Measurements from ENCODE around the gene KRTAP3-2.

The KRTAP3-2 gene

GRCh38 chr17:41009301-41009760, 9.6 kb upstream of the KRTAP3-2 start:
- no peaks in the 10 kb centered on the region for H3K9me3 ChIP-seq (ENCODE audit: control insufficient read depth, insufficient read depth, low read depth, low read length)
- no peaks in the 10 kb centered on the region for H3K27me3 ChIP-seq (ENCODE audit: control insufficient read depth, insufficient read depth, low read length)
- H3K4me1 ChIP-seq (ENCODE audit: control insufficient read depth, insufficient read depth, low read length): peaks cover 16% of the 10 kb centered on the region
- H3K27ac ChIP-seq (ENCODE audit: low read depth, low read length): no peak overlapping the region
- no peaks in the 10 kb centered on the region for H3K36me3 ChIP-seq (ENCODE audit: control insufficient read depth, insufficient read depth, low read length)
- no peak overlapping the region for H3K4me3 ChIP-seq (ENCODE audit: low read depth, low read length)
- H3K9ac ChIP-seq (ENCODE audit: low read length): no peak overlapping the region

GRCh38 chr17:41008811-41009210, 9.1 kb upstream of the KRTAP3-2 start, which contains the start of gene KRTAP3-1:
KRTAP3-1 (minus strand) TSS chr17:41009128; CDS start chr17:41009074, 54 bp downstream.
- H3K36me3 ChIP-seq (ENCODE audit: control insufficient read depth, insufficient read depth, low read length): no peaks in the 10 kb centered on the region
- H3K4me3 ChIP-seq (ENCODE audit: low read depth, low read length): no peak within 1 kb of the TSS
- H3K27ac ChIP-seq (ENCODE audit: low read depth, low read length): no peak within 1 kb of the TSS
- H3K9ac ChIP-seq (ENCODE audit: low read length): no peak within 1 kb of the TSS
- H3K9me3 ChIP-seq (ENCODE audit: control insufficient read depth, insufficient read depth, low read depth, low read length): no peaks in the 10 kb centered on the region
- peaks cover 16% of the 10 kb centered on the region for H3K4me1 ChIP-seq (ENCODE audit: control insufficient read depth, insufficient read depth, low read length)
- H3K27me3 ChIP-seq (ENCODE audit: control insufficient read depth, insufficient read depth, low read length): no peaks in the 10 kb centered on the region

GRCh38 chr17:41004397-41004796, 4.7 kb upstream of the KRTAP3-2 start:
- no peaks in the 10 kb centered on the region for H3K9me3 ChIP-seq (ENCODE audit: control insufficient read depth, insufficient read depth, low read depth, low read length)

GRCh38 chr17:41003926-41004325, 4.2 kb upstream of the KRTAP3-2 start:
- Histone ChIP-seq H3K27ac (ENCODE audit: low read depth, low read length) (no peak overlapping the region), H3K9me3 (ENCODE audit: control insufficient read depth, insufficient read depth, low read depth, low read length) (no peaks in the 10 kb centered on the region), H3K4me1 (ENCODE audit: control insufficient read depth, insufficient read depth, low read length) (peaks cover 4% of the 10 kb centered on the region), H3K4me3 (ENCODE audit: low read depth, low read length) (no peak overlapping the region), H3K36me3 (ENCODE audit: control insufficient read depth, insufficient read depth, low read length) (no peaks in the 10 kb centered on the region), H3K9ac (ENCODE audit: low read length) (no peak overlapping the region), H3K27me3 (ENCODE audit: control insufficient read depth, insufficient read depth, low read length) (no peaks in the 10 kb centered on the region)

More at GRCh38 chr17:41004397-41004796, 4.7 kb upstream of the KRTAP3-2 start:
- Histone ChIP-seq H3K27me3 (ENCODE audit: control insufficient read depth, insufficient read depth, low read length) (no peaks in the 10 kb centered on the region), H3K9ac (ENCODE audit: low read length) (no peak overlapping the region), H3K36me3 (ENCODE audit: control insufficient read depth, insufficient read depth, low read length) (no peaks in the 10 kb centered on the region), H3K4me3 (ENCODE audit: low read depth, low read length) (no peak overlapping the region), H3K4me1 (ENCODE audit: control insufficient read depth, insufficient read depth, low read length) (peaks cover 9% of the 10 kb centered on the region), H3K27ac (ENCODE audit: low read depth, low read length) (no peak overlapping the region)

GRCh38 chr17:41002814-41003213, 3.1 kb upstream of the KRTAP3-2 start:
- no peaks in the 10 kb centered on the region for H3K9me3 ChIP-seq (ENCODE audit: control insufficient read depth, insufficient read depth, low read depth, low read length)
- H3K27ac ChIP-seq (ENCODE audit: low read depth, low read length): no peak overlapping the region

GRCh38 chr17:41001795-41002194, 2.1 kb upstream of the KRTAP3-2 start:
- Histone ChIP-seq H3K9ac (ENCODE audit: low read length) (no peak overlapping the region), H3K27me3 (ENCODE audit: control insufficient read depth, insufficient read depth, low read length) (no peaks in the 10 kb centered on the region), H3K9me3 (ENCODE audit: control insufficient read depth, insufficient read depth, low read depth, low read length) (no peaks in the 10 kb centered on the region), H3K4me1 (ENCODE audit: control insufficient read depth, insufficient read depth, low read length) (no peaks in the 10 kb centered on the region), H3K27ac (ENCODE audit: low read depth, low read length) (no peak overlapping the region), H3K36me3 (ENCODE audit: control insufficient read depth, insufficient read depth, low read length) (no peaks in the 10 kb centered on the region), H3K4me3 (ENCODE audit: low read depth, low read length) (no peak overlapping the region)

More at GRCh38 chr17:41002814-41003213, 3.1 kb upstream of the KRTAP3-2 start:
- Histone ChIP-seq H3K4me1 (ENCODE audit: control insufficient read depth, insufficient read depth, low read length) (no peaks in the 10 kb centered on the region), H3K4me3 (ENCODE audit: low read depth, low read length) (no peak overlapping the region), H3K27me3 (ENCODE audit: control insufficient read depth, insufficient read depth, low read length) (no peaks in the 10 kb centered on the region), H3K9ac (ENCODE audit: low read length) (no peak overlapping the region), H3K36me3 (ENCODE audit: control insufficient read depth, insufficient read depth, low read length) (no peaks in the 10 kb centered on the region)

GRCh38 chr17:40997361-40997760, 2.3 kb downstream of the KRTAP3-2 start:
- Histone ChIP-seq H3K27me3 (ENCODE audit: control insufficient read depth, insufficient read depth, low read length) (no peaks in the 10 kb centered on the region), H3K4me3 (ENCODE audit: low read depth, low read length) (no peak overlapping the region), H3K9me3 (ENCODE audit: control insufficient read depth, insufficient read depth, low read depth, low read length) (no peaks in the 10 kb centered on the region), H3K4me1 (ENCODE audit: control insufficient read depth, insufficient read depth, low read length) (no peaks in the 10 kb centered on the region; the same call in 1 of the 2 replicates), H3K9ac (ENCODE audit: low read length) (no peak overlapping the region), H3K27ac (ENCODE audit: low read depth, low read length) (no peak overlapping the region), H3K36me3 (ENCODE audit: control insufficient read depth, insufficient read depth, low read length) (no peaks in the 10 kb centered on the region)

GRCh38 chr17:40996829-40997228, 2.9 kb downstream of the KRTAP3-2 start:
- H3K36me3 ChIP-seq (ENCODE audit: control insufficient read depth, insufficient read depth, low read length): no peaks in the 10 kb centered on the region
- H3K9me3 ChIP-seq (ENCODE audit: control insufficient read depth, insufficient read depth, low read depth, low read length): no peaks in the 10 kb centered on the region
- H3K27me3 ChIP-seq (ENCODE audit: control insufficient read depth, insufficient read depth, low read length): no peaks in the 10 kb centered on the region
- H3K9ac ChIP-seq (ENCODE audit: low read length): no peak overlapping the region
- no peak overlapping the region for H3K4me3 ChIP-seq (ENCODE audit: low read depth, low read length)
- H3K27ac ChIP-seq (ENCODE audit: low read depth, low read length): no peak overlapping the region
- no peaks in the 10 kb centered on the region; the same call in 1 of the 2 replicates for H3K4me1 ChIP-seq (ENCODE audit: control insufficient read depth, insufficient read depth, low read length)

- H3K36me3 ChIP-seq (ENCODE audit: control insufficient read depth, insufficient read depth, low read length): no peaks in the 10 kb centered on the region
- no peak overlapping the region for H3K4me3 ChIP-seq (ENCODE audit: low read depth, low read length)
- H3K9ac ChIP-seq (ENCODE audit: low read length): no peak overlapping the region
- no peaks in the 10 kb centered on the region for H3K27me3 ChIP-seq (ENCODE audit: control insufficient read depth, insufficient read depth, low read length)
- no peak overlapping the region for H3K27ac ChIP-seq (ENCODE audit: low read depth, low read length)
- no peaks in the 10 kb centered on the region; the same call in 1 of the 2 replicates for H3K4me1 ChIP-seq (ENCODE audit: control insufficient read depth, insufficient read depth, low read length)
- no peaks in the 10 kb centered on the region for H3K9me3 ChIP-seq (ENCODE audit: control insufficient read depth, insufficient read depth, low read depth, low read length)
Observed at GRCh38 chr17:40995116-40995515, 4.6 kb downstream of the KRTAP3-2 start.

- H3K9me3 ChIP-seq (ENCODE audit: control insufficient read depth, insufficient read depth, low read depth, low read length): no peaks in the 10 kb centered on the region
- no peak within 1 kb of the TSS for H3K4me3 ChIP-seq (ENCODE audit: low read depth, low read length)
- no peaks in the 10 kb centered on the region for H3K36me3 ChIP-seq (ENCODE audit: control insufficient read depth, insufficient read depth, low read length)
- no peak within 1 kb of the TSS for H3K27ac ChIP-seq (ENCODE audit: low read depth, low read length)
- H3K9ac ChIP-seq (ENCODE audit: low read length): no peak within 1 kb of the TSS
- H3K4me1 ChIP-seq (ENCODE audit: control insufficient read depth, insufficient read depth, low read length): no peaks in the 10 kb centered on the region; the same call in 1 of the 2 replicates
- no peaks in the 10 kb centered on the region for H3K27me3 ChIP-seq (ENCODE audit: control insufficient read depth, insufficient read depth, low read length)
Observed at GRCh38 chr17:40993839-40994238, 5.9 kb downstream of the KRTAP3-2 start, which contains the start of gene KRTAP3-3. KRTAP3-3 (minus strand) TSS chr17:40994164; CDS start chr17:40994097, 67 bp downstream.

- Histone ChIP-seq H3K36me3 (ENCODE audit: control insufficient read depth, insufficient read depth, low read length) (no peaks in the 10 kb centered on the region), H3K27ac (ENCODE audit: low read depth, low read length) (no peak overlapping the region), H3K27me3 (ENCODE audit: control insufficient read depth, insufficient read depth, low read length) (no peaks in the 10 kb centered on the region), H3K9ac (ENCODE audit: low read length) (no peak overlapping the region), H3K4me1 (ENCODE audit: control insufficient read depth, insufficient read depth, low read length) (no peaks in the 10 kb centered on the region; the same call in 1 of the 2 replicates), H3K4me3 (ENCODE audit: low read depth, low read length) (no peak overlapping the region), H3K9me3 (ENCODE audit: control insufficient read depth, insufficient read depth, low read depth, low read length) (no peaks in the 10 kb centered on the region)
Observed at GRCh38 chr17:40993084-40993483, 6.6 kb downstream of the KRTAP3-2 start.

Measured in HUES6 (cell line).